Measurements from ENCODE around the gene ATRAID.

DNA sequence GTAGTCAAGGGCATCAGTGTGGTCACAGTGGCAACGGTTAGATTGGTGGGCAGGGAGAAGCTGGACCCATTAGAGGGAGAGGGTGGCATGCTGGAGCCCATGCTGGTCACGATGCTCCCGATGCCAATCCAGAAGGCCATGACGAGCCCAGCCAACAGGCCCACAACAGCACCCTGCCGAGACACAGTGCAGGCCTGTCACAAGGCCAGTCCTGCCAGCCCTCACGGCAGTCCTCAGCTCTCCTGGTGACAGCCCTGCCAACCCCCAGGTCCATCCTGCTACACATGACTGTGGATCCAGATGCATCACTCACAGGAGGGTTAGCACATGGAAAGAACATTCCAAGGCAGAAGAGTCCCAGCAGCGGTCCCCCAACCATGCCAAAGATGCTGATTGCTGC lies 10.2 kb upstream of the ATRAID start:
- TF ChIP-seq, protein P1, sequence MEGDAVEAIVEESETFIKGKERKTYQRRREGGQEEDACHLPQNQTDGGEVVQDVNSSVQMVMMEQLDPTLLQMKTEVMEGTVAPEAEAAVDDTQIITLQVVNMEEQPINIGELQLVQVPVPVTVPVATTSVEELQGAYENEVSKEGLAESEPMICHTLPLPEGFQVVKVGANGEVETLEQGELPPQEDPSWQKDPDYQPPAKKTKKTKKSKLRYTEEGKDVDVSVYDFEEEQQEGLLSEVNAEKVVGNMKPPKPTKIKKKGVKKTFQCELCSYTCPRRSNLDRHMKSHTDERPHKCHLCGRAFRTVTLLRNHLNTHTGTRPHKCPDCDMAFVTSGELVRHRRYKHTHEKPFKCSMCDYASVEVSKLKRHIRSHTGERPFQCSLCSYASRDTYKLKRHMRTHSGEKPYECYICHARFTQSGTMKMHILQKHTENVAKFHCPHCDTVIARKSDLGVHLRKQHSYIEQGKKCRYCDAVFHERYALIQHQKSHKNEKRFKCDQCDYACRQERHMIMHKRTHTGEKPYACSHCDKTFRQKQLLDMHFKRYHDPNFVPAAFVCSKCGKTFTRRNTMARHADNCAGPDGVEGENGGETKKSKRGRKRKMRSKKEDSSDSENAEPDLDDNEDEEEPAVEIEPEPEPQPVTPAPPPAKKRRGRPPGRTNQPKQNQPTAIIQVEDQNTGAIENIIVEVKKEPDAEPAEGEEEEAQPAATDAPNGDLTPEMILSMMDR (IDR thresholded peaks at IDR 0.05), result no peak
- TF ChIP-seq POLR2A (IDR thresholded peaks at IDR 0.05), result no peak
